Esophagus muscularis mucosa (tissue), 4 donors: ENCODE results near the gene CCDC122. TPM values are rescaled to one million over a fixed set of nuclear protein-coding genes. Genes with fewer than 3 reads are reported as not detected.
"Not testable (repeated sequence)": the region's sequence is repeated elsewhere in the genome, so short reads cannot be mapped to it uniquely, and the experiment has no call there.

Source experiments
- DNase-seq: peaks from one replicate; pipeline ENCODE4 v3.0.0-alpha.2; 2017; ENCODE audit errors: extremely low spot score
- H3K27ac ChIP-seq, 4 donors: fragments of 200-600 bp; sonication (generic); replicated peaks in 1 of 4; 1 replicate in 3 of 4; 2 replicates in 1 of 4; pipeline ENCODE4 v1.5.1; 2016 to 2019; ENCODE audit warnings: mild to moderate bottlenecking in 1 of 4
- H3K27me3 ChIP-seq, 4 donors: fragments of 200-600 bp; sonication (generic); one replicate each; pipeline versions ENCODE4 v1.5.1 to v1.6.0; 2016 to 2019
- H3K36me3 ChIP-seq, 4 donors: fragments of 200-600 bp; sonication (generic); one replicate each; pipeline ENCODE4 v1.5.1; 2016 to 2019
- H3K4me1 ChIP-seq, 4 donors: fragments of 200-600 bp; sonication (generic); one replicate each; pipeline ENCODE4 v1.5.1; 2016 to 2019
- H3K4me3 ChIP-seq, 4 donors: fragments of 200-600 bp; sonication (generic); 1 replicate in 2 of 4; 2 replicates in 2 of 4; pipeline ENCODE4 v1.5.1; 2016 to 2019; ENCODE audit warnings: mild to moderate bottlenecking in 4 of 4, moderate library complexity in 1 of 4
- H3K9me3 ChIP-seq, 4 donors: fragments of 200-600 bp; sonication (generic); 1 replicate in 3 of 4; 2 replicates in 1 of 4; pipeline ENCODE4 v1.5.1; 2016 to 2019
- EP300 ChIP-seq: sonication (generic); formaldehyde crosslinking; IDR thresholded peaks from one replicate; pipeline ENCODE4 v1.6.1; 2017; ENCODE audit warnings: antibody characterized with exemption
- POLR2A ChIP-seq: fragments of 450-650 bp; IDR thresholded peaks from one replicate; pipeline ENCODE4 v1.6.1; 2017; ENCODE audit warnings: antibody characterized with exemption, moderate library complexity, mild to moderate bottlenecking, low read depth
- POLR2AphosphoS5 ChIP-seq, 2 donors: sonication (generic); formaldehyde crosslinking; IDR thresholded peaks; one replicate each; pipeline ENCODE4 v1.6.1; 2017; ENCODE audit warnings: antibody characterized with exemption in 2 of 2
- WGBS: methylation state at CpG from one replicate; pipeline ENCODE4 v1.1.5; 2018; 5-methylcytosine and 5-hydroxymethylcytosine counted together
- intact Hi-C: fragments of 100-400 bp; cut with DNase I; formaldehyde crosslinking; loops from one replicate; pipeline ENCODE4 v1.15.1; 2023
- total RNA-seq, 4 donors: library from RNA; depleted of rRNA; stranded (reverse); fragments of >200 nt; gene quantifications; one replicate each; pipeline versions ENCODE4 v1.1.0 to v1.2.1, GENCODE V29; 2016
- TF ChIP-seq, protein P1 (sequence below), 3 experiments: fragments of 200-600 bp in 2 of 3; fragments of 450-650 bp in 1 of 3; sonication (generic) in 2 of 3; IDR thresholded peaks; one replicate each; pipeline ENCODE4 v1.5.1; 2017 to 2019; ENCODE audit warnings: antibody characterized with exemption in 3 of 3, mild to moderate bottlenecking in 2 of 3, moderate library complexity in 1 of 3

The CCDC122 gene
- total RNA-seq, 4 donors from 2014 or later: 2.1 to 13.2 (median 3.2) TPM

DNA sequence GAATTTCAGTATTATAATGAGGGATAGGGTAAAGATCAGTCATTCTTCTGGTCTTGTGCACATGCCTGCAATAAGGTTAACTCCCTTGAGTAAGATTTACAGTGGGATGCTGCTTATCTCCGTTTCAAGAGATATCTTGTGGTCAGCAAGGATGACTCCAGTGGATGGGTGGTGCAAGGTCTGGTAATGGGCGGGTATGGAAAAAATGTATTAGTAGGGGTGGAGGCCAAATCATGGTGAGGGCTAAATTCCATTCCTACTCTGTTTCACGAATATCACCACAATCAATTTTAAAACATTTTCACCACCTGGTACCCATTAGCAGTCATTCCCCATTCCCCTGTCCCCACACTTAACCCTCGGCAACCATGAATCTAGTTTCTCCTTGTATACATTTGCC, 40.6 kb downstream of the CCDC122 start:
- intact Hi-C loops: no loop called here
- Histone ChIP-seq H3K36me3 (no peaks in the 10 kb centered on the region), H3K9me3 (no peaks in the 10 kb centered on the region), H3K27me3 (no peaks in the 10 kb centered on the region), H3K4me1 (no peaks in the 10 kb centered on the region), H3K4me3 (no peak overlapping the region), H3K27ac (no peak overlapping the region)
- TF ChIP-seq POLR2AphosphoS5 (IDR thresholded peaks at IDR 0.05) (no peak), EP300 (no peak), POLR2A (no peak)
- TF ChIP-seq, protein P1, sequence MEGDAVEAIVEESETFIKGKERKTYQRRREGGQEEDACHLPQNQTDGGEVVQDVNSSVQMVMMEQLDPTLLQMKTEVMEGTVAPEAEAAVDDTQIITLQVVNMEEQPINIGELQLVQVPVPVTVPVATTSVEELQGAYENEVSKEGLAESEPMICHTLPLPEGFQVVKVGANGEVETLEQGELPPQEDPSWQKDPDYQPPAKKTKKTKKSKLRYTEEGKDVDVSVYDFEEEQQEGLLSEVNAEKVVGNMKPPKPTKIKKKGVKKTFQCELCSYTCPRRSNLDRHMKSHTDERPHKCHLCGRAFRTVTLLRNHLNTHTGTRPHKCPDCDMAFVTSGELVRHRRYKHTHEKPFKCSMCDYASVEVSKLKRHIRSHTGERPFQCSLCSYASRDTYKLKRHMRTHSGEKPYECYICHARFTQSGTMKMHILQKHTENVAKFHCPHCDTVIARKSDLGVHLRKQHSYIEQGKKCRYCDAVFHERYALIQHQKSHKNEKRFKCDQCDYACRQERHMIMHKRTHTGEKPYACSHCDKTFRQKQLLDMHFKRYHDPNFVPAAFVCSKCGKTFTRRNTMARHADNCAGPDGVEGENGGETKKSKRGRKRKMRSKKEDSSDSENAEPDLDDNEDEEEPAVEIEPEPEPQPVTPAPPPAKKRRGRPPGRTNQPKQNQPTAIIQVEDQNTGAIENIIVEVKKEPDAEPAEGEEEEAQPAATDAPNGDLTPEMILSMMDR (IDR thresholded peaks at IDR 0.05): no peak
- no peak for DNase-seq
- WGBS: 67% methylated on average over 4 of the region's 4 CpGs

DNA sequence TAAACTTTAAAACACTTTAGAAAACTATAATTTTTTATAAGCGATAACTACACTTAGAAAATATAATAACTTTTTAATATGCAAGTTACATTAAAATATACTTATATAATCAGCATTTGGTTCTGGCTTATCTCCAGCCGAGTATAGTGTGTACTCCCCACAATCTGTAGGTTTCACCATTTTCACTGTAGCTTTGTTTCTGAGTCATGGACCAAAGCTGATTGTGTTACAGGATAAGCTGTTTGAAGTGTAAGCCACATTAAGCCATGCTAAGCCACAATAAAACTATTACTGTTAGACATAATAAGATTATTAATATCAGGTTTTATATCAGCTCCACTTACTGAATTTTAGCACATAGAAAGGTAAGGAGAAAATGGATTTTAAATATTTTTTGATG, 43.8 kb downstream of the CCDC122 start:
- Histone ChIP-seq H3K4me1 (no peaks in the 10 kb centered on the region), H3K27me3 (no peaks in the 10 kb centered on the region), H3K9me3 (no peaks in the 10 kb centered on the region), H3K4me3 (no peak overlapping the region), H3K36me3 (no peaks in the 10 kb centered on the region), H3K27ac (no peak overlapping the region)
- 95% methylated on average over 2 of the region's 2 CpGs for WGBS
- TF ChIP-seq EP300 (no peak), POLR2AphosphoS5 (IDR thresholded peaks at IDR 0.05) (no peak), POLR2A (no peak)
- TF ChIP-seq, protein P1 (IDR thresholded peaks at IDR 0.05): no peak
- DNase-seq: no peak
- intact Hi-C loops: no loop called here

DNA sequence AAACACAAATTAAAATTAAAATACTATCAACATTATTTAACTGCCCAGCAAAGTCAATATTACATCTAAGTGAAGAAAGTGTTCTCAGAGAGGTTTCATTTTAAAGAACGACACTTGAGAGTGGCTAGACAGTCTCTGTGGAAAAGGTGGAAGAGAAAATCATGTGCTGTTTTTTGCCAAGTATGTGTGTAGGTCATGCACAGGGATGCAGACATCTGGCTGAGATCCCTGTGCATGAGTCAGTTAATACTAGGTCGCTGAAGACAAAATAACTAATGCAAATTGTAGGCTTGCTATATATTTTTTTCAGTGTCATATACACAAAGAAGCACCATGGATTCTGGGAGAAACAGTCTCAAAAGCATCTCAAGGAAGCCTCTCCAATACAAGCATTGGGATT, 48.5 kb downstream of the CCDC122 start:
- intact Hi-C loops: no loop called here
- no peak for DNase-seq
- H3K27ac ChIP-seq: no peak overlapping the region
- H3K36me3 ChIP-seq: no peaks in the 10 kb centered on the region
- no peak overlapping the region for H3K4me3 ChIP-seq
- no peaks in the 10 kb centered on the region for H3K27me3 ChIP-seq
- H3K9me3 ChIP-seq: no peaks in the 10 kb centered on the region
- WGBS: 65% methylated on average over 2 of the region's 2 CpGs
- no peak for TF ChIP-seq EP300
- TF ChIP-seq POLR2A: no peak
- TF ChIP-seq, protein P1 (IDR thresholded peaks at IDR 0.05): no peak
- no peak for TF ChIP-seq POLR2AphosphoS5 (IDR thresholded peaks at IDR 0.05)
- no peaks in the 10 kb centered on the region for H3K4me1 ChIP-seq

DNA sequence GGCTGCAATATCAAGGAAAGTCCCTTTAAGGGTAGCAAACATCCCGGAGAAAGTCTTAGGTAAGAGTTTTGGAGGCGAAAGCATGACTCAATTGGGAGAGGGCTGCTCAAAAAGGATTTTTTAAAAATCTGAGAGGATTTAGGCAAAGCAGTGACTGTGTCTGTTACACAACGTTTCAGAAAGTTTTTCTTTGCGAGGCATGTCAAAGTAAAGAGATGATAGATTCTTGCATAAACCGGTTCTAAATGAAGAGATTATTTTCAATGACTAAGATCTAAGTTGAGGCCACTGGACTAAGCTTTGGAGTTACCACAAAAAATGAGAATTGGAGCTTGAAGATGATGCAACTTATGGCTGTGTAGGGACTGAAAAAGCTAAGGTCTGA, 49.1 kb downstream of the CCDC122 start:
- Histone ChIP-seq H3K9me3 (no peaks in the 10 kb centered on the region), H3K4me3 (no peak overlapping the region), H3K27me3 (no peaks in the 10 kb centered on the region), H3K36me3 (no peaks in the 10 kb centered on the region), H3K27ac (no peak overlapping the region), H3K4me1 (no peaks in the 10 kb centered on the region)
- 70% methylated on average over 5 of the region's 5 CpGs for whole genome bisulfite sequencing
- intact Hi-C loops: no loop called here
- no peak for DNase-seq
- TF ChIP-seq, protein P1 (IDR thresholded peaks at IDR 0.05): no peak
- TF ChIP-seq POLR2AphosphoS5 (IDR thresholded peaks at IDR 0.05) (no peak), POLR2A (no peak), EP300 (no peak)

DNA sequence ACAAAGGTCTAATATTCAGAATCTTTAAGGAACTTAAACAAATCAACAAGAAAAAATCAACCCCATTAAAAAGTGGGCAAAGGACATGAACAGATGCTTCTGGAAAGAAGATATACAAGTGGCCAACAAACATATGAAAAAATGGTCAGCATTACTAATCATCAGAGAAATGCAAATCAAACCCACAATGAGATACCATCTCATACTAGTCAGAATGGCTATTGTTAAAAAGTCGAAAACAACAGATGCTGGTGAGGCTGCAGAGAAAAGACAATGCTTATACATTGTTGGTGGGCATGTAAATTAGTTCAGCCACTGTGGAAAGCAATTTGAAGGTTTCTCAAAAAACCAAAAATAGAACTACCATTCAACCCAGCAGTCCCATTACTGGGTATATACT, 54.9 kb downstream of the CCDC122 start:
- H3K36me3 ChIP-seq, DNase-seq, H3K27me3 ChIP-seq, H3K4me1 ChIP-seq, intact Hi-C loops, H3K9me3 ChIP-seq, H3K4me3 ChIP-seq, H3K27ac ChIP-seq: not testable (repeated sequence)
- 86% methylated on average over 1 of the region's 1 CpG for WGBS
